ENCODE results near the gene TRAT1.

- no peak for TF ChIP-seq EZH2 (IDR thresholded peaks at IDR 0.05; ENCODE audit: borderline replicate concordance, insufficient read depth, low read depth, low read length, poor library complexity, severe bottlenecking)
- TF ChIP-seq, protein P1, sequence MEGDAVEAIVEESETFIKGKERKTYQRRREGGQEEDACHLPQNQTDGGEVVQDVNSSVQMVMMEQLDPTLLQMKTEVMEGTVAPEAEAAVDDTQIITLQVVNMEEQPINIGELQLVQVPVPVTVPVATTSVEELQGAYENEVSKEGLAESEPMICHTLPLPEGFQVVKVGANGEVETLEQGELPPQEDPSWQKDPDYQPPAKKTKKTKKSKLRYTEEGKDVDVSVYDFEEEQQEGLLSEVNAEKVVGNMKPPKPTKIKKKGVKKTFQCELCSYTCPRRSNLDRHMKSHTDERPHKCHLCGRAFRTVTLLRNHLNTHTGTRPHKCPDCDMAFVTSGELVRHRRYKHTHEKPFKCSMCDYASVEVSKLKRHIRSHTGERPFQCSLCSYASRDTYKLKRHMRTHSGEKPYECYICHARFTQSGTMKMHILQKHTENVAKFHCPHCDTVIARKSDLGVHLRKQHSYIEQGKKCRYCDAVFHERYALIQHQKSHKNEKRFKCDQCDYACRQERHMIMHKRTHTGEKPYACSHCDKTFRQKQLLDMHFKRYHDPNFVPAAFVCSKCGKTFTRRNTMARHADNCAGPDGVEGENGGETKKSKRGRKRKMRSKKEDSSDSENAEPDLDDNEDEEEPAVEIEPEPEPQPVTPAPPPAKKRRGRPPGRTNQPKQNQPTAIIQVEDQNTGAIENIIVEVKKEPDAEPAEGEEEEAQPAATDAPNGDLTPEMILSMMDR (IDR thresholded peaks at IDR 0.05): no peak
Measured at GRCh38 chr3:108823227-108823626, 641 bp downstream of the TRAT1 start.
